Measurements from ENCODE around the gene HYI. TPM values are rescaled to one million over a fixed set of nuclear protein-coding genes. Genes with fewer than 3 reads are reported as not detected.

Gene HYI
- total RNA-seq, 3 donors from 2014 or later, result 41.8 to 85.0 (median 79.3) TPM

- intact Hi-C loops (cut with DNase I, micrococcal nuclease), result no loop called here
- DNase-seq (no peak), ATAC-seq (no peak)
- Histone ChIP-seq H3K36me3 (ENCODE audit: low read depth) (no peaks in the 10 kb centered on the region), H3K4me3 (no peak overlapping the region), H3K9me3 (peaks cover 11% of the 10 kb centered on the region), H3K4me1 (ENCODE audit: low read depth) (no peaks in the 10 kb centered on the region)
- TF ChIP-seq, protein P1, sequence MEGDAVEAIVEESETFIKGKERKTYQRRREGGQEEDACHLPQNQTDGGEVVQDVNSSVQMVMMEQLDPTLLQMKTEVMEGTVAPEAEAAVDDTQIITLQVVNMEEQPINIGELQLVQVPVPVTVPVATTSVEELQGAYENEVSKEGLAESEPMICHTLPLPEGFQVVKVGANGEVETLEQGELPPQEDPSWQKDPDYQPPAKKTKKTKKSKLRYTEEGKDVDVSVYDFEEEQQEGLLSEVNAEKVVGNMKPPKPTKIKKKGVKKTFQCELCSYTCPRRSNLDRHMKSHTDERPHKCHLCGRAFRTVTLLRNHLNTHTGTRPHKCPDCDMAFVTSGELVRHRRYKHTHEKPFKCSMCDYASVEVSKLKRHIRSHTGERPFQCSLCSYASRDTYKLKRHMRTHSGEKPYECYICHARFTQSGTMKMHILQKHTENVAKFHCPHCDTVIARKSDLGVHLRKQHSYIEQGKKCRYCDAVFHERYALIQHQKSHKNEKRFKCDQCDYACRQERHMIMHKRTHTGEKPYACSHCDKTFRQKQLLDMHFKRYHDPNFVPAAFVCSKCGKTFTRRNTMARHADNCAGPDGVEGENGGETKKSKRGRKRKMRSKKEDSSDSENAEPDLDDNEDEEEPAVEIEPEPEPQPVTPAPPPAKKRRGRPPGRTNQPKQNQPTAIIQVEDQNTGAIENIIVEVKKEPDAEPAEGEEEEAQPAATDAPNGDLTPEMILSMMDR (IDR thresholded peaks at IDR 0.05), result no peak
Measured at GRCh38 chr1:43492826-43493225, 39.1 kb upstream of the HYI start.

- no peaks in the 10 kb centered on the region for H3K4me1 ChIP-seq (ENCODE audit: low read depth)
- H3K36me3 ChIP-seq (ENCODE audit: low read depth), result no peaks in the 10 kb centered on the region
- DNase-seq, result no peak
- TF ChIP-seq, protein P1 (IDR thresholded peaks at IDR 0.05), result no peak
- H3K9me3 ChIP-seq, result peaks cover 16% of the 10 kb centered on the region
- intact Hi-C loops (cut with DNase I, micrococcal nuclease), result no loop called here
- ATAC-seq, result no peak
- H3K4me3 ChIP-seq, result no peak overlapping the region
Measured at GRCh38 chr1:43491061-43491460, 37.3 kb upstream of the HYI start.

GRCh38 chr1:43488165-43488564, 34.4 kb upstream of the HYI start:
- intact Hi-C loops (cut with DNase I, micrococcal nuclease), result no loop called here
- DNase-seq, result no peak
- Histone ChIP-seq H3K4me3 (no peak overlapping the region), H3K4me1 (ENCODE audit: low read depth) (no peaks in the 10 kb centered on the region), H3K9me3 (peaks cover 16% of the 10 kb centered on the region), H3K36me3 (ENCODE audit: low read depth) (no peaks in the 10 kb centered on the region)
- TF ChIP-seq, protein P1 (IDR thresholded peaks at IDR 0.05), result no peak
- no peak for ATAC-seq

- Histone ChIP-seq H3K9me3 (peaks cover 14% of the 10 kb centered on the region), H3K36me3 (ENCODE audit: low read depth) (no peaks in the 10 kb centered on the region), H3K4me1 (ENCODE audit: low read depth) (peaks cover 4% of the 10 kb centered on the region), H3K4me3 (no peak overlapping the region)
- TF ChIP-seq, protein P1 (IDR thresholded peaks at IDR 0.05), result no peak
- intact Hi-C loops (cut with DNase I, micrococcal nuclease), result no loop called here
- ATAC-seq (no peak), DNase-seq (no peak)
Measured at GRCh38 chr1:43484367-43484766, 30.6 kb upstream of the HYI start.

GRCh38 chr1:43482215-43482614, 28.5 kb upstream of the HYI start:
- ATAC-seq (peak; percentile 65), DNase-seq (no peak)
- Histone ChIP-seq H3K4me3 (no peak overlapping the region), H3K36me3 (ENCODE audit: low read depth) (no peaks in the 10 kb centered on the region), H3K9me3 (no peaks in the 10 kb centered on the region), H3K4me1 (ENCODE audit: low read depth) (peaks cover 4% of the 10 kb centered on the region)
- TF ChIP-seq, protein P1 (IDR thresholded peaks at IDR 0.05), result no peak
- intact Hi-C loops (cut with DNase I, micrococcal nuclease), result no loop called here

GRCh38 chr1:43481491-43481890, 27.8 kb upstream of the HYI start:
- Histone ChIP-seq H3K36me3 (ENCODE audit: low read depth) (no peaks in the 10 kb centered on the region), H3K9me3 (no peaks in the 10 kb centered on the region), H3K4me1 (ENCODE audit: low read depth) (peaks cover 4% of the 10 kb centered on the region), H3K4me3 (no peak overlapping the region)
- DNase-seq (no peak), ATAC-seq (no peak)
- TF ChIP-seq, protein P1 (IDR thresholded peaks at IDR 0.05), result no peak
- intact Hi-C loops (cut with DNase I, micrococcal nuclease), result no loop called here

All from mucosa of descending colon (tissue), 3 donors.